SIG-M5 treated with dmso at 0.1 percent for 504 hours (cell line): ENCODE measurements around the gene CLSTN1.

ENCODE experiments used
- DNase-seq: peaks from one replicate; lab custom pipeline; 2025; ENCODE audit not compliant: unreplicated experiment; lab: John Stamatoyannopoulos, UW

Gene CLSTN1

GRCh38 chr1:9852004-9852403 is 28.2 kb upstream of the CLSTN1 start:
- no peak for DNase-seq

GRCh38 chr1:9850442-9851162 is 26.8 kb upstream of the CLSTN1 start:
- DNase-seq = no peak

GRCh38 chr1:9849691-9850441 is 26.1 kb upstream of the CLSTN1 start:
- no peak for DNase-seq

GRCh38 chr1:9848022-9848421 is 24.3 kb upstream of the CLSTN1 start:
- no peak for DNase-seq

DNA sequence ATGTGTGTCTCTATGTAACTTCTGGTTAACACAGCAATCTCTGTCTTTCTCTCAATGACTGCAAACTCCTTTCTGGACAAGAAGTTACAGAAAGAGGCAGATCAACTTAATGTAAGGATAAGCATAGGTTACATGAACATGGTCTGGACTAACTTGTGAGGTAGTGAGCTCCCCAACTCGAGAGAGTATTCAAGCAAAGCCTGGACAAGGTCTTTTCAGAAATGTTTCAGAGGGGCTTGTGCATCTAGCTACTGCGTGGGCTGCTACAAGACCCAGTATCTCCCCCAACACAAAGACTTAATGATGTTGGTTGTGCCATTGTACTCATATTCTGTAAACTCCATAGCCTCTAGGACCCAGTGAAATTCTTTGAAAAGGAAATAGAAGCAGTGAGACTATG is 23.5 kb upstream of the CLSTN1 start:
- DNase-seq = no peak

DNA sequence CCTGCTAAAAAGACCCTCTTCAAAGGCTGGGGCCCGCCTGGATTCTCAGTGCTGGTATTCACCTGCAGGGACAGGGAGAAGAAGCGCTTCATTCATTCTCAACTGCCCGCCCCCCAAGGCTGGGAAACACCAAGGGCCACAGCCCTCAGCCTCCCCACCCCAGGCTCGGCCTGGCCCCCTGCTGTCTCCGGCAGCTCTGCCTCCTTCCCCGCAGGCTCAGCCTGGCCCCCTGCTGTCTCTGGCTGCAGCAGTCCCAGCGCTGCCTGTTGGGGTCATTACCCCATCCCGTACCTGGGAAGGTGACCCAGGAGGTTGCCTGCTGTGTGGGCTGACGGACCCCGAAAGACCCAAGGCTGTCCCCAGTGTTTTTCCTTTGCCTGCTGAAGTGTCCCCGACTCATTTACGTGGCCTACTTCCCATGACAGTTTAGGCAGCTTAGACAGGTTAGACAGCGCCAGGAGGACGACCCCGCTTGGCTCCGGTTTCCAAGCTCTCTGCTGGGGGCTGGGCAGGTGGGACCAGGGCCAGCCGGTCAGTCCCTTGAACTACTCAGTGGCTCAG is 22.9 kb upstream of the CLSTN1 start:
- no peak for DNase-seq

- DNase-seq = no peak
These were observed 22.1 kb upstream of the CLSTN1 start for GRCh38 chr1:9845914-9846313.

GRCh38 chr1:9844756-9845155 is 21.0 kb upstream of the CLSTN1 start:
- no peak for DNase-seq

- DNase-seq = no peak
These were observed 20.3 kb upstream of the CLSTN1 start for GRCh38 chr1:9844106-9844505.

GRCh38 chr1:9843576-9843945 is 19.8 kb upstream of the CLSTN1 start:
- DNase-seq = no peak

- no peak for DNase-seq
These were observed 19.2 kb upstream of the CLSTN1 start for GRCh38 chr1:9842781-9843575.

DNA sequence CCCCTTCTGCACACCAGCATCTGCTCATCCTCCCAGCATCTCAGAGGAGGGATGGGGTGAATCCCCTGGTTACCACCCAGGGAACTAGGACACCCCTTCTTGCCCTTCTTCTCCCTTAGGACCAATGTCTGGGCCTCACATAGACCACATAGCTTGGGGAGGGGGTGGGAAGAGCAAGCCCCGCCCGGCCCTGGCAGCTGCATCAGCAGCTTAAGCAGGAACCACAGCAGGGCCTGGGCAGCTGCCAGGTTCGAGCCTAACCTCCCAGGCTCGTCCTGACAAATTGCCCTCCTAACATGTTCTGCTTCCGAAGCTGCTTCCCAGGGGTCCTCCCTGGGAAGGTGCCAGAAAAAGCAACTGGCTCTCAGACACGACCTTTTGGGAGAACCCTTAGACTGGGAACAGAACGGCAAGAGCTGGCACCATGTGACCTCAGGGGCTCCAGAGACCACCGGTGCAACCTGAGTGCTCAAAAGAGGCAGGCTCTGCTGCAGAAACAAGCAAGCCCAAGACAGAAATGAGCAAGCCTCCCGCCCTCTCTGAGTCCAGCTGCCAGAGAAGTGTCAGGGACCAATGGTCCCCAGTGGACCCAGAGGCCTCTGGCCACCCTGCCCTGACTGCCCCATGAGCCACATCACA is 18.4 kb upstream of the CLSTN1 start:
- no peak for DNase-seq

- no peak for DNase-seq
These were observed 17.7 kb upstream of the CLSTN1 start for GRCh38 chr1:9841460-9841859.

- DNase-seq = no peak
These were observed 16.4 kb upstream of the CLSTN1 start for GRCh38 chr1:9840176-9840575.

DNA sequence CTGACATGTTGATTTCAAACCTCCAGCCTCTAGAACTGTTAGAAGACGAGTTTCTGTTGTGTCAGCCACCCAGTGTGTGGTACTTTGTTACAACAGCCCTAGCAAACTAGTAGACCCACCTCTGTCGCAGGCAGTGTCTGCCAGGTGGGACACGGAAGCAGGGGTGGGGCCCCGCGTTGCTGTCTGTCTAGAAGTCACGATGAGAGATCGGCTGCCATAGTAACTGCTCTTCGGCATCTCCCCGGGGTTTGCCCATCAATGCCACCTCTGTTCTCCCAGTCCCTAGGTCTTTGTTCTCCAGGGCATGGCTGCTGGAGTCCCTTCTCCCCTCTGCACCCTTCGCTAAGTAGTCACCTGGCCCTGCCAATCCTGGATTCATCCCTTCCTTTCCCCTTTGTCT is 15.2 kb upstream of the CLSTN1 start:
- DNase-seq = no peak

GRCh38 chr1:9836632-9836960 is 12.8 kb upstream of the CLSTN1 start:
- DNase-seq = no peak

DNA sequence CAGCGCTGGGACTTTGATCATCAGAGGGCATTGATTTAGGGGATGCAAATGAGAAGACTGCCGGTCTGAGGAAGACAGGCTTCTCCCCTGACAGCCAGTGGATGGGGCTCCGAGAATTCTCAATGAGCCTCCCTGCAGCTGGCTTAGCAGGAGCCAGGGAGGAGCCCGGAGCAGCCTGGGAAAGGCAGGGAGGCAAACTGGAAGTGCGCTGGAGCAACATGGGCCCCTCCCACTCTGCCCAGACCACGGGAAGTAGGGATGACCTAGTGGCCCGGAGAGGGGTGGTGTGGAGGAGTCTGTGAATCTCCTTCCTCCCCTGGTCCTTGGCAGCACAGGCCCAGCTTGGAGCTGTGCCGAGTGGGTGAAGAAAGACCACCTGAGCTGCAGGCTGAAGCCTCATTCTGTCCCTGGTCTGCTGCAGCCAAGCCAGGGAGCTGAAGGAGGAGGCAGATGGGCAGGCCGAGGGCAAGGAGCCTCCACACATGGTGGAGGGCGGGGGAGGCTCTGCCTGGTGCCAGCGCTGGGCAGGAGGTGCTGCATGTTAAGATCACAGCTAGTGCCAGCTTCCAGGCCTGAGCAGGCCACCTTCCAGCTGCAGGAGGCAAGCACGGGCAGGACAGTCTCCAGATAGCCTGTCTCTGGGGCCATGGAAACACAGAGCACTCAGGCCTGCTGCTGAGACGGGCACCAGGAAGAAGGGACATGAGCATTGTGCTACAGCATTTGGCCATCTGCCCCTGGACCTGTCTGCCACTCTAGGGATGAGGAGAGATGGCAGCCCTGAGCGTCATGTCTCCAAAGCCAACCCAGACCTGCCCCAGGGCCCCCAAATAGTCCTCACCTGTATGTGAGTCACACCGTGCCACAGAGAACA is 12.2 kb upstream of the CLSTN1 start:
- DNase-seq = no peak

DNA sequence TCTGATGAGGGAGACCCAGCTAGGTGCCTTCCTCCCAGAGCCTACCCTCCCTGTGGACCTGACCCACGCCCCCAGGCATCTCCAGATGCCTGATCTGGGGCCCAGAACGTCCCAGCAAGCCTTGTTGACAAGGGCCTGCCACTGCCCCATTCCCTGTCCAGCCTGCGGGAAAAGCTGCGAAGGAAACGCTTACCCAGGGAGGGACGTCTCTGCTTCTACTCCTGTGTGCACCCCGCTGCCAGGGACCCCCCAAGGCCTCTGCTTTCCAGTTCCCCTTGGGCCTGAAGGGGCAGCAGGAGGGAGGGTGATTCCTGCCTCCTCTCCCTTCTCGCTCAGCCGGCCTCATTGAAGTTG is 11.6 kb upstream of the CLSTN1 start:
- no peak for DNase-seq

DNA sequence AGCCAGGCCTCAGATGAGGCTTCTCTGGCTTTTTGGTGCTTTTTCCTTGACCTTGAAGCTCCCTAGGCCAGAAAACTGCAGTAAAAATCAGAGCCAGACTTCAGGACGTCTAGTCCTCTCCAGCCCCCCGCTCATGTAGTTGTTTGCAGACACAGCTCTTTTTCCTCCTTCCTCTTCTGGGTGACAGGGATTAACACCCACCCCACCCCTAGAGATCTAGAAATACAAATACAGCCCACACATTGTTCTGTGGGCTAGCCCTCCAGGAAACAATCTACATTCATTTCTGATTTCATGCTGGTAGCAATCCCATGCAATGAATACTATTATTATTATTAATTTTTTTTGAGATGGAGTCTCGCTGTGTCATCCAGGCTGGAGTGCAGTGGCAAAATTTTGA is 9.9 kb upstream of the CLSTN1 start:
- DNase-seq = no peak

DNA sequence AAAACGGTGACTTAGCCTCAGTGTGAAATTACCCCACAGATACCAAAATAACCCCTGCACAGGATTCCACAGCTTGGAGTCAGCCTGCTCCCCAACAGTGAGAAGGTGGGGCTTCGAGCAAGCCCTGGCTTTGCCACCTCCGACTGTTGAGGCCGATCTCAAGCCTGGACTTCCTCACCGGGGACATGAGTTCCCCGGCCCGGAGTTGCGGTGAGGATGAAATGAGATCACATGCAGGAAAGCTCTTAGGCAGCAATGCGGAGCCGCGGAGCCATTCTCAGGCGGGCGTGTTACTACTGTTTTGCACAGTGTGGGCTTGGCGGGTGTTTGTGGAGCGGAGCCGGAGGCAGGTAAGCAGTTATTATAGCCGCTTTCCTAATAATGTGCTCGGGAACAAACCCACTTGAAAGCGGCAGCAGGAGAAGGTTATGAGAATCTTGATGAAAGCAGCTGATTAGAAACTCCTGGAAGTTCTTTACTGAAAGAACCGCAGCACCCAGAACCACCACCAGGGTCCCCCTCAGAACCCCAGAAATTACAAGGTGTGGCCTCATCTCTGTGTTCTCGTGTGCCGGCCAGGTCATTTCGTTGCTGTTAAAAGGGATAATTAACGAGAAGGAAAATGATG is 3.9 kb upstream of the CLSTN1 start:
- DNase-seq = no peak
